ENCODE measurements around the gene FAM81B.

DNA sequence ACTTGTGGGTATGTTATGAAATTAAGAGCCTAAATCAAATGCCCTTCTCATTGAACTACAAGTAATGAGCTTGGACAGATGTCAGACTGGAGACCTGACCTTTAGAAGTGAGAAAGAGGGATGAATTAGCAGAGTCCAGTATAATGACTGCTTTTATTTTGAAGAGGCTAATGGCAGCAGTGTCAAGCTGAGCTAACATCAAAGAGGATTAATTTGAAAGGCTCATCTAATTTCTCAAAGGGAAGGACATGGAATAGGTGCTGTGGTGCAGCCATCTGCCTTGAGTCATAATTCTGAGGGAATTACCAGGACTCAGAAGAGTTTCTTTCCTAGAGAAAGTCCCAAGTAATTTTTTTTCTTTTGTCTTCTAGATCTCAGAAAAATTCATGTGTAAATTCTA, 57.6 kb downstream of the FAM81B start:
- TF ChIP-seq TAF1 (conservative IDR thresholded peaks at IDR 0.05) (no peak), MAX (IDR thresholded peaks at IDR 0.05) (no peak), EGR1 (IDR thresholded peaks at IDR 0.05; ENCODE audit: low read depth in 2 of 2) (no peak)
- TF ChIP-seq, protein P1, sequence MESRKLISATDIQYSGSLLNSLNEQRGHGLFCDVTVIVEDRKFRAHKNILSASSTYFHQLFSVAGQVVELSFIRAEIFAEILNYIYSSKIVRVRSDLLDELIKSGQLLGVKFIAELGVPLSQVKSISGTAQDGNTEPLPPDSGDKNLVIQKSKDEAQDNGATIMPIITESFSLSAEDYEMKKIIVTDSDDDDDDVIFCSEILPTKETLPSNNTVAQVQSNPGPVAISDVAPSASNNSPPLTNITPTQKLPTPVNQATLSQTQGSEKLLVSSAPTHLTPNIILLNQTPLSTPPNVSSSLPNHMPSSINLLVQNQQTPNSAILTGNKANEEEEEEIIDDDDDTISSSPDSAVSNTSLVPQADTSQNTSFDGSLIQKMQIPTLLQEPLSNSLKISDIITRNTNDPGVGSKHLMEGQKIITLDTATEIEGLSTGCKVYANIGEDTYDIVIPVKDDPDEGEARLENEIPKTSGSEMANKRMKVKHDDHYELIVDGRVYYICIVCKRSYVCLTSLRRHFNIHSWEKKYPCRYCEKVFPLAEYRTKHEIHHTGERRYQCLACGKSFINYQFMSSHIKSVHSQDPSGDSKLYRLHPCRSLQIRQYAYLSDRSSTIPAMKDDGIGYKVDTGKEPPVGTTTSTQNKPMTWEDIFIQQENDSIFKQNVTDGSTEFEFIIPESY (IDR thresholded peaks at IDR 0.05) = no peak
- TF ChIP-seq, protein P2, sequence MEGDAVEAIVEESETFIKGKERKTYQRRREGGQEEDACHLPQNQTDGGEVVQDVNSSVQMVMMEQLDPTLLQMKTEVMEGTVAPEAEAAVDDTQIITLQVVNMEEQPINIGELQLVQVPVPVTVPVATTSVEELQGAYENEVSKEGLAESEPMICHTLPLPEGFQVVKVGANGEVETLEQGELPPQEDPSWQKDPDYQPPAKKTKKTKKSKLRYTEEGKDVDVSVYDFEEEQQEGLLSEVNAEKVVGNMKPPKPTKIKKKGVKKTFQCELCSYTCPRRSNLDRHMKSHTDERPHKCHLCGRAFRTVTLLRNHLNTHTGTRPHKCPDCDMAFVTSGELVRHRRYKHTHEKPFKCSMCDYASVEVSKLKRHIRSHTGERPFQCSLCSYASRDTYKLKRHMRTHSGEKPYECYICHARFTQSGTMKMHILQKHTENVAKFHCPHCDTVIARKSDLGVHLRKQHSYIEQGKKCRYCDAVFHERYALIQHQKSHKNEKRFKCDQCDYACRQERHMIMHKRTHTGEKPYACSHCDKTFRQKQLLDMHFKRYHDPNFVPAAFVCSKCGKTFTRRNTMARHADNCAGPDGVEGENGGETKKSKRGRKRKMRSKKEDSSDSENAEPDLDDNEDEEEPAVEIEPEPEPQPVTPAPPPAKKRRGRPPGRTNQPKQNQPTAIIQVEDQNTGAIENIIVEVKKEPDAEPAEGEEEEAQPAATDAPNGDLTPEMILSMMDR (IDR thresholded peaks at IDR 0.05; ENCODE audit: low read depth, low read length, missing input control) = no peak
